CD4-positive, alpha-beta T cell (primary cell): Measurements from ENCODE around the gene NXN. TPM values are rescaled to one million over a fixed set of nuclear protein-coding genes. Genes with fewer than 3 reads are reported as not detected.
"Not testable (repeated sequence)": the region's sequence is repeated elsewhere in the genome, so short reads cannot be mapped to it uniquely, and the experiment has no call there.

Experiments used
- ATAC-seq: fragments of 200-7000 bp; cut with Tn5 transposase; one replicate; pipeline ENCODE4 v1.10.0; 2022; ENCODE audit warnings: mild to moderate bottlenecking; ENCODE audit not compliant: poor library complexity
- CTCF ChIA-PET: fragments of 350-600 bp; sonication (Branson Sonifier 250); formaldehyde crosslinking; loops from one replicate; lab custom pipeline; 2021; ENCODE audit warnings: antibody characterized with exemption, inconsistent platforms; lab: Charles Lee
- POLR2A ChIA-PET: fragments of 350-600 bp; sonication (Branson Sonifier 250); formaldehyde crosslinking; loops from one replicate; lab custom pipeline; 2021; ENCODE audit warnings: antibody characterized with exemption, inconsistent platforms; lab: Charles Lee
- DNase-seq, 14 experiments: peaks; one replicate each; pipeline ENCODE4 v3.0.0-alpha.2; 2013 to 2020; ENCODE audit warnings: mixed read lengths in 2 of 14
- H3K27ac ChIP-seq, 2 donors: one replicate each; pipeline versions ENCODE4 v1.5.1 to v1.7.0; 2013; ENCODE audit warnings: low read length in 2 of 2, low read depth in 1 of 2, mild to moderate bottlenecking in 1 of 2
- H3K27me3 ChIP-seq, 2 experiments: 1 replicate in 1 of 2; 2 replicates in 1 of 2; pipeline versions ENCODE4 v1.6.1 to v1.7.0; 2013; ENCODE audit warnings: low read length in 2 of 2, control low read depth in 1 of 2, mild to moderate bottlenecking in 1 of 2, moderate library complexity in 1 of 2; ENCODE audit not compliant: insufficient read depth in 2 of 2, control insufficient read depth in 1 of 2
- H3K36me3 ChIP-seq: one replicate; pipeline ENCODE4 v1.6.1; 2013; ENCODE audit warnings: low read length, control low read depth; ENCODE audit not compliant: insufficient read depth
- H3K4me1 ChIP-seq: one replicate; pipeline ENCODE4 v1.6.1; 2013; ENCODE audit warnings: low read length, control low read depth; ENCODE audit not compliant: insufficient read depth
- H3K4me3 ChIP-seq: one replicate; pipeline ENCODE4 v1.5.1; 2013; ENCODE audit warnings: mild to moderate bottlenecking, low read length, moderate library complexity
- H3K9me3 ChIP-seq, 2 experiments: 1 replicate in 1 of 2; 2 replicates in 1 of 2; pipeline versions ENCODE4 v1.6.1 to v1.7.0; 2013; ENCODE audit warnings: low read length in 2 of 2, mild to moderate bottlenecking in 2 of 2, control low read depth in 1 of 2, moderate library complexity in 1 of 2; ENCODE audit not compliant: control insufficient read depth in 1 of 2, insufficient read depth in 1 of 2
- H3K27ac Mint-ChIP-seq: one replicate; pipeline ENCODE4 v1.8.0; 2020; ENCODE audit warnings: mixed read lengths
- H3K27me3 Mint-ChIP-seq: one replicate; pipeline ENCODE4 v1.8.0; 2021; ENCODE audit warnings: mixed read lengths
- H3K36me3 Mint-ChIP-seq: one replicate; pipeline ENCODE4 v1.8.0; 2021; ENCODE audit warnings: low read depth, mixed read lengths
- H3K4me1 Mint-ChIP-seq: one replicate; pipeline ENCODE4 v1.8.0; 2021; ENCODE audit warnings: low read depth, mixed read lengths
- H3K4me3 Mint-ChIP-seq: one replicate; pipeline ENCODE4 v1.8.0; 2020; ENCODE audit warnings: mild to moderate bottlenecking, mixed read lengths
- H3K9me3 Mint-ChIP-seq: one replicate; pipeline ENCODE4 v1.8.0; 2020; ENCODE audit warnings: mixed read lengths
- CTCF ChIP-seq: fragments of 200-600 bp; IDR thresholded peaks from one replicate; pipeline ENCODE4 v1.8.0; 2022; ENCODE audit warnings: antibody characterized with exemption, mild to moderate bottlenecking
- intact Hi-C, 2 experiments: fragments of 100-400 bp; cut with DNase I in 1 of 2; cut with micrococcal nuclease in 1 of 2; formaldehyde crosslinking; loops; one replicate each; pipeline versions ENCODE4 v1.15.1 to v1.9.0; 2023 to 2025; cut with DNase I, micrococcal nuclease
- total RNA-seq, 174 experiments: library from RNA in 2 of 174; stranded (reverse) in 2 of 174; gene quantifications; one replicate each; pipeline ENCODE4 v1.2.3 and lab custom pipeline; 2021 to 2026

The NXN gene
- total RNA-seq, 2 experiments from 2014 or later, result 0.80 to 0.98 TPM

GRCh38 chr17:867896-868489 lies 111.6 kb downstream of the NXN start:
- Histone ChIP-seq H3K4me3 (no peak overlapping the region), H3K27me3 (peaks cover 3 to 10% of the 10 kb centered on the region in 2 experiments), H3K9me3 (no peaks in the 10 kb centered on the region), H3K4me1 (no peaks in the 10 kb centered on the region), H3K36me3 (no peaks in the 10 kb centered on the region), H3K27ac (no peak overlapping the region)
- CTCF ChIA-PET, result no interaction called here
- H3K27me3 Mint-ChIP-seq, result peaks cover 53% of the 10 kb centered on the region
- peaks cover 9% of the 10 kb centered on the region for H3K4me1 Mint-ChIP-seq
- H3K36me3 Mint-ChIP-seq, result no peaks in the 10 kb centered on the region
- intact Hi-C loops, result no loop called here
- ATAC-seq (no peak), DNase-seq (no peak)
- peaks cover 2% of the 10 kb centered on the region for H3K9me3 Mint-ChIP-seq
- no peak overlapping the region for H3K4me3 Mint-ChIP-seq
- POLR2A ChIA-PET, result no interaction called here
- no peak for TF ChIP-seq CTCF
- no peak overlapping the region for H3K27ac Mint-ChIP-seq

GRCh38 chr17:867238-867637 lies 112.3 kb downstream of the NXN start:
- H3K4me3 ChIP-seq, H3K4me3 Mint-ChIP-seq, H3K36me3 Mint-ChIP-seq, H3K4me1 Mint-ChIP-seq, POLR2A ChIA-PET, H3K27ac ChIP-seq, H3K4me1 ChIP-seq, DNase-seq, CTCF ChIA-PET, H3K9me3 Mint-ChIP-seq, H3K27ac Mint-ChIP-seq, H3K9me3 ChIP-seq, H3K36me3 ChIP-seq, intact Hi-C loops, ATAC-seq: not testable (repeated sequence)
- H3K27me3 Mint-ChIP-seq, result peaks cover 55% of the 10 kb centered on the region
- peaks cover 3 to 10% of the 10 kb centered on the region in 2 experiments for H3K27me3 ChIP-seq

GRCh38 chr17:866568-867103 lies 112.9 kb downstream of the NXN start:
- no peak for TF ChIP-seq CTCF
- intact Hi-C loops, result no loop called here
- H3K9me3 Mint-ChIP-seq, result no peaks in the 10 kb centered on the region
- H3K27ac Mint-ChIP-seq, result no peak overlapping the region
- Histone ChIP-seq H3K36me3 (no peaks in the 10 kb centered on the region), H3K9me3 (no peaks in the 10 kb centered on the region), H3K27ac (no peak overlapping the region), H3K27me3 (peaks cover 3 to 10% of the 10 kb centered on the region in 2 experiments), H3K4me3 (no peak overlapping the region), H3K4me1 (no peaks in the 10 kb centered on the region)
- peaks cover under 1% of the 10 kb centered on the region for H3K4me1 Mint-ChIP-seq
- no peak for ATAC-seq
- H3K27me3 Mint-ChIP-seq, result peaks cover 52% of the 10 kb centered on the region
- ChIA-PET POLR2A (no interaction called here), CTCF (no interaction called here)
- DNase-seq, result no peak
- no peaks in the 10 kb centered on the region for H3K36me3 Mint-ChIP-seq
- no peak overlapping the region for H3K4me3 Mint-ChIP-seq

GRCh38 chr17:864315-864714 lies 115.3 kb downstream of the NXN start:
- Mint-ChIP-seq H3K4me3 (no peak overlapping the region), H3K27ac (no peak overlapping the region), H3K9me3 (no peaks in the 10 kb centered on the region), H3K27me3 (peaks cover 51% of the 10 kb centered on the region), H3K4me1 (no peaks in the 10 kb centered on the region), H3K36me3 (no peaks in the 10 kb centered on the region)
- DNase-seq, result no peak
- intact Hi-C loops, result no loop called here
- Histone ChIP-seq H3K4me1 (no peaks in the 10 kb centered on the region), H3K36me3 (no peaks in the 10 kb centered on the region), H3K4me3 (no peak overlapping the region), H3K9me3 (no peaks in the 10 kb centered on the region), H3K27me3 (peaks cover 0 to 10% of the 10 kb centered on the region in 2 experiments), H3K27ac (no peak overlapping the region)
- ChIA-PET CTCF (no interaction called here), POLR2A (no interaction called here)
- ATAC-seq, result no peak
- no peak for TF ChIP-seq CTCF
